Measurements from ENCODE around the gene CSNK1G1. TPM values are rescaled to one million over a fixed set of nuclear protein-coding genes. Genes with fewer than 3 reads are reported as not detected.
"Not testable (repeated sequence)": the region's sequence is repeated elsewhere in the genome, so short reads cannot be mapped to it uniquely, and the experiment has no call there.

CSNK1G1 gene
- total RNA-seq, 1 experiment from 2014 or later = 15.0 TPM

GRCh38 chr15:64137226-64137833, 218.6 kb downstream of the CSNK1G1 start:
- DNase-seq (ENCODE audit: low read depth) = no peak

GRCh38 chr15:64136347-64136746, 219.6 kb downstream of the CSNK1G1 start:
- DNase-seq (ENCODE audit: low read depth) = no peak

GRCh38 chr15:64134345-64134829, 221.6 kb downstream of the CSNK1G1 start:
- no peak for DNase-seq (ENCODE audit: low read depth)

GRCh38 chr15:64133623-64134344, 222.2 kb downstream of the CSNK1G1 start:
- no peak for DNase-seq (ENCODE audit: low read depth)

- no peak for DNase-seq (ENCODE audit: low read depth)
These were observed 223.8 kb downstream of the CSNK1G1 start for GRCh38 chr15:64132217-64132616.

GRCh38 chr15:64131547-64131946, 224.4 kb downstream of the CSNK1G1 start:
- no peak for DNase-seq (ENCODE audit: low read depth)

- DNase-seq (ENCODE audit: low read depth) = no peak
These were observed 225.8 kb downstream of the CSNK1G1 start for GRCh38 chr15:64130159-64130558.

- no peak for DNase-seq (ENCODE audit: low read depth)
These were observed 228.3 kb downstream of the CSNK1G1 start for GRCh38 chr15:64127521-64128270.

GRCh38 chr15:64125978-64126377, 230.0 kb downstream of the CSNK1G1 start:
- no peak for DNase-seq (ENCODE audit: low read depth)

GRCh38 chr15:64122936-64123351, 233.0 kb downstream of the CSNK1G1 start:
- no peak for DNase-seq (ENCODE audit: low read depth)

- no peak for DNase-seq (ENCODE audit: low read depth)
These were observed 233.5 kb downstream of the CSNK1G1 start for GRCh38 chr15:64122444-64122843.

- no peak for DNase-seq (ENCODE audit: low read depth)
These were observed 234.4 kb downstream of the CSNK1G1 start for GRCh38 chr15:64121614-64122013.

GRCh38 chr15:64120322-64120721, 235.7 kb downstream of the CSNK1G1 start:
- not testable (repeated sequence) for DNase-seq (ENCODE audit: low read depth)

GRCh38 chr15:64117759-64118487, 238.1 kb downstream of the CSNK1G1 start:
- DNase-seq (ENCODE audit: low read depth) = no peak

Small RNAs within 50 kb of the gene (small RNA-seq; reads per million reads assigned to genes)
- not detected for gene RF00554

Other genes starting within 250 kb of the CSNK1G1 start
- gene SNX22, start 204.4 kb downstream of the CSNK1G1 start, total RNA-seq (2014; rRNA removed; shearing (Covaris generic)) = 2.3 TPM in 2 replicates
- 499 and 546 TPM in 2 replicates for gene PPIB, start 193.2 kb downstream of the CSNK1G1 start, total RNA-seq (2014; rRNA removed; shearing (Covaris generic))
- 52.0 and 120 TPM in 2 replicates for gene PCLAF, start 25.3 kb upstream of the CSNK1G1 start, total RNA-seq (2014; rRNA removed; shearing (Covaris generic))
- 5.4 and 6.3 TPM in 2 replicates for gene TRIP4, start 31.7 kb upstream of the CSNK1G1 start, total RNA-seq (2014; rRNA removed; shearing (Covaris generic))
- gene ZNF609, start 104.4 kb upstream of the CSNK1G1 start, total RNA-seq (2014; rRNA removed; shearing (Covaris generic)) = 13.7 and 18.1 TPM in 2 replicates